ENCODE results near the gene MMD2.

MMD2 gene

GRCh38 chr7:4931943-4932342 is 27.0 kb downstream of the MMD2 start:
- no peak overlapping the region for H3K4me3 Mint-ChIP-seq
- H3K4me1 Mint-ChIP-seq = no peaks in the 10 kb centered on the region
- TF ChIP-seq, protein P1, sequence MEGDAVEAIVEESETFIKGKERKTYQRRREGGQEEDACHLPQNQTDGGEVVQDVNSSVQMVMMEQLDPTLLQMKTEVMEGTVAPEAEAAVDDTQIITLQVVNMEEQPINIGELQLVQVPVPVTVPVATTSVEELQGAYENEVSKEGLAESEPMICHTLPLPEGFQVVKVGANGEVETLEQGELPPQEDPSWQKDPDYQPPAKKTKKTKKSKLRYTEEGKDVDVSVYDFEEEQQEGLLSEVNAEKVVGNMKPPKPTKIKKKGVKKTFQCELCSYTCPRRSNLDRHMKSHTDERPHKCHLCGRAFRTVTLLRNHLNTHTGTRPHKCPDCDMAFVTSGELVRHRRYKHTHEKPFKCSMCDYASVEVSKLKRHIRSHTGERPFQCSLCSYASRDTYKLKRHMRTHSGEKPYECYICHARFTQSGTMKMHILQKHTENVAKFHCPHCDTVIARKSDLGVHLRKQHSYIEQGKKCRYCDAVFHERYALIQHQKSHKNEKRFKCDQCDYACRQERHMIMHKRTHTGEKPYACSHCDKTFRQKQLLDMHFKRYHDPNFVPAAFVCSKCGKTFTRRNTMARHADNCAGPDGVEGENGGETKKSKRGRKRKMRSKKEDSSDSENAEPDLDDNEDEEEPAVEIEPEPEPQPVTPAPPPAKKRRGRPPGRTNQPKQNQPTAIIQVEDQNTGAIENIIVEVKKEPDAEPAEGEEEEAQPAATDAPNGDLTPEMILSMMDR (IDR thresholded peaks at IDR 0.05; ENCODE audit: unreplicated experiment in 3 of 3) = no peak
- H3K27ac Mint-ChIP-seq = no peak overlapping the region
- peaks cover 37% of the 10 kb centered on the region for H3K27me3 Mint-ChIP-seq (ENCODE audit: low read depth)
- no peaks in the 10 kb centered on the region for H3K36me3 Mint-ChIP-seq (ENCODE audit: low read depth)
- H3K9me3 Mint-ChIP-seq = no peaks in the 10 kb centered on the region

- TF ChIP-seq, protein P1 (IDR thresholded peaks at IDR 0.05; ENCODE audit: unreplicated experiment in 3 of 3) = no peak
- Mint-ChIP-seq H3K27me3 (ENCODE audit: low read depth) (peaks cover 37% of the 10 kb centered on the region), H3K36me3 (ENCODE audit: low read depth) (no peaks in the 10 kb centered on the region), H3K4me3 (no peak overlapping the region), H3K4me1 (no peaks in the 10 kb centered on the region), H3K27ac (no peak overlapping the region), H3K9me3 (no peaks in the 10 kb centered on the region)
Observed at GRCh38 chr7:4929005-4929404, 30.0 kb downstream of the MMD2 start.

GRCh38 chr7:4928445-4928844 is 30.5 kb downstream of the MMD2 start:
- Mint-ChIP-seq H3K27me3 (ENCODE audit: low read depth) (peaks cover 32% of the 10 kb centered on the region), H3K4me1 (no peaks in the 10 kb centered on the region), H3K27ac (no peak overlapping the region), H3K4me3 (no peak overlapping the region), H3K9me3 (no peaks in the 10 kb centered on the region), H3K36me3 (ENCODE audit: low read depth) (no peaks in the 10 kb centered on the region)
- TF ChIP-seq, protein P1 (IDR thresholded peaks at IDR 0.05; ENCODE audit: unreplicated experiment in 3 of 3) = no peak

DNA sequence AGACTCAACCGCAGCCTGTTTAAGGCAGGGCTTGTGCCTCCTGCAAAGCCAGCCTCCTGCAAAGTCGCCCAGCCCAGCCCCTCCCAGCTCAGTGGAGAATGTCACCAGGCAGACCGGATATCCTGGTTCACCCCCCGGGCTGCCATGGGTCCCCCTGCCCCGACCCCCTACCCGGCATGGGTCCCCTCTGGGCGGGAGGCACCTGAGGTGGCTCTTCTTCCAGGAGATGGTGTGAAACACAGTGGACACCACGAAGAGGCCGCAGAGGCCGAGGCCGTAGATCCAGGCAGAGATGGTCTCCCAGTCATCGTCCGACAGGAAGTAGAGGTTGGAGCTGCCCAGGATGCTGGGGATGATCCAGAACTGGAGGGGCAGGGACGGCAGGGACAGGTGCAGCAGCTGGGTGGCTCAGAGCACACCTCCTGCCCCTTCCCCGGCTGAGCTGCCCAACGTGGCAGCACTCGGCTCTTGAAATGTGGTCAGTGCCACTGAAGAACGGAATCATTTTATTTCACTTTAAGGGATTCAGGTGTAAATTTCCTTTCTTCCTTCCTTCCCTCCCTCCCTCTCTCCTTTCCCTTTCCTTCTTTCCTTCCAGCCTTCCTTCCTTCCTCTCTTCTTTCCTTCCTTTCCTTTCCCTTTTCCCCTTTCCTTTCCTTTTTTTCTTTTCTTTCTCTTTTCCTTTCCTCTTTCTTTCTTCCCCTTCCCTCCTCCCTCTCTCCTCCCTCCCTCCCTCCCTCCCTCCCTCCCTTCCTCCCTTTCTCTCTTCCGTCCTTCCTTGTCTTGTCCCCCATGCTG is 38.8 kb downstream of the MMD2 start:
- Mint-ChIP-seq H3K4me1 (no peaks in the 10 kb centered on the region), H3K4me3 (no peak overlapping the region), H3K27me3 (ENCODE audit: low read depth) (peaks cover 4% of the 10 kb centered on the region), H3K36me3 (ENCODE audit: low read depth) (no peaks in the 10 kb centered on the region), H3K27ac (no peak overlapping the region), H3K9me3 (peaks cover 2% of the 10 kb centered on the region)
- TF ChIP-seq, protein P1 (IDR thresholded peaks at IDR 0.05; ENCODE audit: unreplicated experiment in 3 of 3) = no peak

- TF ChIP-seq, protein P1 (IDR thresholded peaks at IDR 0.05; ENCODE audit: unreplicated experiment in 3 of 3) = no peak
- peaks cover 2% of the 10 kb centered on the region for H3K9me3 Mint-ChIP-seq
- H3K4me1 Mint-ChIP-seq = no peaks in the 10 kb centered on the region
- H3K4me3 Mint-ChIP-seq = no peak overlapping the region
- no peaks in the 10 kb centered on the region for H3K36me3 Mint-ChIP-seq (ENCODE audit: low read depth)
- H3K27me3 Mint-ChIP-seq (ENCODE audit: low read depth) = peaks cover 4% of the 10 kb centered on the region
- no peak overlapping the region for H3K27ac Mint-ChIP-seq
Observed at GRCh38 chr7:4916113-4916512, 42.9 kb downstream of the MMD2 start.

Data from nephron (organoid).